AG10803 (cell line): ENCODE measurements around the gene FGF18.

ENCODE experiments used
- DNase-seq: peaks from one replicate; pipeline ENCODE4 v3.0.0; 2010; ENCODE audit warnings: low read depth
- H3K4me3 ChIP-seq: 2 replicates; pipeline ENCODE4 v1.5.1; 2011; ENCODE audit warnings: mild to moderate bottlenecking, low read length, control low read depth
- CTCF ChIP-seq: conservative IDR thresholded peaks from 2 replicates; pipeline ENCODE4 v1.5.1; 2011; ENCODE audit warnings: mild to moderate bottlenecking, low read length, control low read depth, inconsistent platforms

Gene FGF18

GRCh38 chr5:171449426-171449825 is 30.0 kb downstream of the FGF18 start:
- DNase-seq = no peak
- TF ChIP-seq CTCF = no peak
- H3K4me3 ChIP-seq = no peak overlapping the region

- no peak for TF ChIP-seq CTCF
- peak overlapping the region; percentile 51 for H3K4me3 ChIP-seq
- DNase-seq = peak; percentile 80
Observed at GRCh38 chr5:171450423-171451331, 31.2 kb downstream of the FGF18 start.

GRCh38 chr5:171451421-171451820 is 32.0 kb downstream of the FGF18 start:
- H3K4me3 ChIP-seq = no peak overlapping the region
- no peak for DNase-seq
- no peak for TF ChIP-seq CTCF

GRCh38 chr5:171453056-171453725 is 33.7 kb downstream of the FGF18 start:
- no peak overlapping the region for H3K4me3 ChIP-seq
- no peak for TF ChIP-seq CTCF
- DNase-seq = no peak

GRCh38 chr5:171453988-171454387 is 34.5 kb downstream of the FGF18 start:
- DNase-seq = no peak
- H3K4me3 ChIP-seq = no peak overlapping the region
- no peak for TF ChIP-seq CTCF

- DNase-seq = no peak
- no peak overlapping the region for H3K4me3 ChIP-seq
- no peak for TF ChIP-seq CTCF
Observed at GRCh38 chr5:171454549-171454948, 35.1 kb downstream of the FGF18 start.

- no peak overlapping the region for H3K4me3 ChIP-seq
- no peak for TF ChIP-seq CTCF
- no peak for DNase-seq
Observed at GRCh38 chr5:171455522-171455921, 36.1 kb downstream of the FGF18 start.
